ENCODE data around the gene PPARA.

DNA sequence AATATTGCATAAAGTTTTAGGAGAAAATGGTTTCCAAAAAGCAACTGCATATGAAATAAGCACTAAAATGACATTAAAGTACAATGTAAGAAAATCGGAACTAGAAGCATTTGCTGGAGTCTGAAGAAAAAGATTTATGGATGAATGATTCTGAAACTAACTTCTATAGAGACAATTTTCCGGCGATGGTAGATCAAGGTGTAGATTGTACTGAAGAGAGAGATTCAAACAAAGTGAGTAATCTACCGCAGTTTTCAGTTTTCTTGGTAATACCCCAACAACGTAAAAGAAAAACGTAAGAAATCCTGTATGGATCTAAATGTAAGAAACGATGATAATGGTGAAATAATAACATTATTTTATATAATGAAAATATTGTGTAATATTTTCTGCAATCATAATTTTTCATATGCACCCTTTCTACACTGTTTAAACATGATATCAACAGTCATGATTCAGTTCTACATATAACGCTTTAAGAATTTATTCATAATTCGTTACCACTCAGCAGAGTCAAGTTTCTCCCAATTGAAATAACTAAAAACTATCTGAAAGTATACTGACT lies 101.6 kb downstream of the PPARA start:
- TF ChIP-seq POLR2AphosphoS5 (IDR thresholded peaks at IDR 0.05; ENCODE audit: low read depth, low read length) (no peak), CTCF (IDR thresholded peaks at IDR 0.05) (no peak)

Data from Panc1 (cell line).